H1 (cell line): ENCODE data around the gene JPT1. TPM values are rescaled to one million over a fixed set of nuclear protein-coding genes. Genes with fewer than 3 reads are reported as not detected.

ENCODE experiments used
- CHD1 ChIP-seq: IDR thresholded peaks from 2 replicates; pipeline ENCODE4 v1.6.1; 2012; ENCODE audit warnings: low read depth, low read length, improper control_type of control experiment
- RFX5 ChIP-seq: IDR thresholded peaks from 2 replicates; pipeline ENCODE4 v1.6.1; 2011; ENCODE audit warnings: low read depth, low read length, improper control_type of control experiment, borderline replicate concordance
- RXRA ChIP-seq: IDR thresholded peaks from 2 replicates; pipeline ENCODE4 v1.6.1; 2011; ENCODE audit warnings: low read depth, mild to moderate bottlenecking, low read length, moderate library complexity; ENCODE audit not compliant: insufficient read depth
- polyA plus RNA-seq, 7 experiments: library from polyadenylated mRNA; depleted of rRNA in 3 of 7; stranded (reverse) in 5 of 7; unstranded in 2 of 7; fragments of >200 nt in 5 of 7; fragments of 200-250 nt in 2 of 7; gene quantifications; 1 replicate in 5 of 7; 2 replicates in 1 of 7; 4 replicates in 1 of 7; pipeline versions ENCODE4 v1.2.1 to v1.2.3, GENCODE V29; 2011 to 2013; ENCODE audit warnings: missing spikeins in 2 of 7, mixed read lengths in 2 of 7
- total RNA-seq: library from RNA; stranded (reverse); fragmentation: NEBNext Ultra II Directional; extraction: Animal tissue kit (Norgen Biotek cat#: 25700); gene quantifications from 2 replicates; pipeline ENCODE4 v1.2.1, GENCODE V29; 2021

JPT1 gene
- total and polyA plus RNA-seq, 2 of the 8 experiments (the other 6 are each of a cell fraction or from before 2014, with no cell fraction given): 154 to 369 TPM

- no peak for TF ChIP-seq CHD1
- no peak for TF ChIP-seq RFX5
- TF ChIP-seq RXRA: no peak
Observed at GRCh38 chr17:75118307-75118706, 36.0 kb downstream of the JPT1 start (continued).
